Heart left ventricle (tissue), 16 donors: ENCODE data around the gene FOXN3. TPM values are rescaled to one million over a fixed set of nuclear protein-coding genes. Genes with fewer than 3 reads are reported as not detected.

Experiments used
- ATAC-seq, 4 donors: fragments of 200-7000 bp; cut with Tn5 transposase; one replicate each; pipeline ENCODE4 v1.9.1; 2020 to 2022; ENCODE audit warnings: moderate library complexity in 4 of 4, mild to moderate bottlenecking in 3 of 4, moderate number of reproducible peaks in 1 of 4
- DNase-seq, 5 donors: peaks; one replicate each; pipeline ENCODE4 v3.0.0-alpha.2; 2020
- H3K27ac ChIP-seq, 12 donors: fragments of 200-600 bp; sonication (generic) in 4 of 12; one replicate each; pipeline versions ENCODE4 v1.5.0 to v1.8.0; 2016 to 2022; ENCODE audit warnings: mild to moderate bottlenecking in 2 of 12
- H3K27me3 ChIP-seq, 9 donors: fragments of 200-600 bp; sonication (generic) in 2 of 9; one replicate each; pipeline versions ENCODE4 v1.5.1 to v1.8.0; 2016 to 2022; ENCODE audit warnings: mild to moderate bottlenecking in 3 of 9
- H3K36me3 ChIP-seq, 9 donors: fragments of 200-600 bp; sonication (generic) in 2 of 9; one replicate each; pipeline versions ENCODE4 v1.5.0 to v1.8.0; 2018 to 2022; ENCODE audit warnings: mild to moderate bottlenecking in 2 of 9
- H3K4me1 ChIP-seq, 12 donors: fragments of 200-600 bp; sonication (generic) in 4 of 12; one replicate each; pipeline versions ENCODE4 v1.5.0 to v1.8.0; 2016 to 2022; ENCODE audit warnings: mild to moderate bottlenecking in 3 of 12
- H3K4me3 ChIP-seq, 12 donors: fragments of 200-600 bp; sonication (generic) in 4 of 12; one replicate each; pipeline versions ENCODE4 v1.5.0 to v1.8.0; 2017 to 2022; ENCODE audit warnings: mild to moderate bottlenecking in 9 of 12, moderate library complexity in 4 of 12
- H3K9me3 ChIP-seq, 12 donors: fragments of 200-600 bp; sonication (generic) in 4 of 12; one replicate each; pipeline versions ENCODE4 v1.5.0 to v1.8.0; 2016 to 2022; ENCODE audit warnings: mild to moderate bottlenecking in 1 of 12
- POLR2A ChIP-seq, 2 donors: fragments of 450-650 bp; IDR thresholded peaks; one replicate each; pipeline ENCODE4 v1.6.1; 2017; ENCODE audit warnings: antibody characterized with exemption in 2 of 2, mild to moderate bottlenecking in 2 of 2, moderate library complexity in 2 of 2
- WGBS, 4 donors: extraction: QIAGEN DNeasy Blood & Tissue Kit in 2 of 4; methylation state at CpG; one replicate each; pipeline versions ENCODE4 v1.1.5 to v1.1.7; 2013 to 2018; 5-methylcytosine and 5-hydroxymethylcytosine counted together
- intact Hi-C, 10 donors: fragments of 100-400 bp; cut with DNase I; formaldehyde crosslinking; loops; one replicate each; pipeline versions ENCODE4 v1.11.1 to v1.14.2; 2022
- polyA plus RNA-seq, 2 donors: library from polyadenylated mRNA; stranded (reverse); fragments of 200-250 nt; gene quantifications; one replicate each; pipeline ENCODE4 v1.2.3, GENCODE V29; 2013
- total RNA-seq, 9 donors: library from RNA; depleted of rRNA in 2 of 9; stranded (reverse); fragments of >200 nt in 2 of 9; fragmentation: NEBNext Ultra II Directional in 3 of 9; extraction: Animal tissue kit (Norgen Biotek cat#: 25700) in 3 of 9; gene quantifications; one replicate each; pipeline versions ENCODE4 v1.1.0 to v1.2.4, GENCODE V29; 2016 to 2023
- TF ChIP-seq, protein P1 (sequence below), 12 donors: fragments of 200-600 bp; sonication (generic) in 4 of 12; IDR thresholded peaks; one replicate each; pipeline versions ENCODE4 v1.5.0 to v1.8.0; 2018 to 2022; ENCODE audit warnings: antibody characterized with exemption in 12 of 12, mild to moderate bottlenecking in 5 of 12
- donor health status: ischemic (EF 13 %, LVEDD 7.1; RV severe dilation, severe dysfunction).
- donor health status: healthy with polysubstance abuse.
- donor health status: DM: no; HTN: yes; CAD: no.
- donor health status: DM: no; HTN: no; CAD: no.
- donor health status: ischemic (EF 25% LVEDD 6.9; RV normal size, moderate dysfunction).
- donor health status: ischemic (EF 25% LVEDD 5.7; RV mildly dilated, moderate dysfunction).
- donor health status: healthy.
- donor health status: DM: yes; HTN: yes; CAD: no.
- donor health status: ischemic (EF 35%, LVEDD 5.7; RV mildly dilated, moderate dysfunction).
- donor health status: nonischemic (EF 11% LVEDD 7.7; RV severe dilation, severe dysfunction).
- donor health status: DM: yes; HTN: yes; CAD: no.
- donor health status: PGD.
- donor health status: ischemic (EF 29% LVEDD 5.4; RV normal size, mild dysfunction).
- donor health status: nonischemic (EF 23%, LVEDD 6.1; RV moderate dilation, normal function).

Gene FOXN3
- total and polyA plus RNA-seq, 11 donors, result 24.4 to 161 (median 111) TPM

GRCh38 chr14:89442280-89442679 is 25.2 kb upstream of the FOXN3 start:
- no peak for TF ChIP-seq POLR2A (IDR thresholded peaks at IDR 0.05)
- TF ChIP-seq, protein P1, sequence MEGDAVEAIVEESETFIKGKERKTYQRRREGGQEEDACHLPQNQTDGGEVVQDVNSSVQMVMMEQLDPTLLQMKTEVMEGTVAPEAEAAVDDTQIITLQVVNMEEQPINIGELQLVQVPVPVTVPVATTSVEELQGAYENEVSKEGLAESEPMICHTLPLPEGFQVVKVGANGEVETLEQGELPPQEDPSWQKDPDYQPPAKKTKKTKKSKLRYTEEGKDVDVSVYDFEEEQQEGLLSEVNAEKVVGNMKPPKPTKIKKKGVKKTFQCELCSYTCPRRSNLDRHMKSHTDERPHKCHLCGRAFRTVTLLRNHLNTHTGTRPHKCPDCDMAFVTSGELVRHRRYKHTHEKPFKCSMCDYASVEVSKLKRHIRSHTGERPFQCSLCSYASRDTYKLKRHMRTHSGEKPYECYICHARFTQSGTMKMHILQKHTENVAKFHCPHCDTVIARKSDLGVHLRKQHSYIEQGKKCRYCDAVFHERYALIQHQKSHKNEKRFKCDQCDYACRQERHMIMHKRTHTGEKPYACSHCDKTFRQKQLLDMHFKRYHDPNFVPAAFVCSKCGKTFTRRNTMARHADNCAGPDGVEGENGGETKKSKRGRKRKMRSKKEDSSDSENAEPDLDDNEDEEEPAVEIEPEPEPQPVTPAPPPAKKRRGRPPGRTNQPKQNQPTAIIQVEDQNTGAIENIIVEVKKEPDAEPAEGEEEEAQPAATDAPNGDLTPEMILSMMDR (IDR thresholded peaks at IDR 0.05), result no peak
- peaks cover 0 to 48% (median 10%) of the 10 kb centered on the region in 12 donors for H3K4me1 ChIP-seq
- H3K9me3 ChIP-seq, result no peaks in the 10 kb centered on the region
- ATAC-seq (peak in 2 of 4 donors; percentile 50 to 57), DNase-seq (no peak)
- intact Hi-C loops, result no loop called here
- 83 to 95% (median 86%) methylated on average over 3 to 4 of the region's 4 CpGs for WGBS, 4 donors
- no peak overlapping the region for H3K4me3 ChIP-seq
- no peak overlapping the region for H3K27ac ChIP-seq
- no peaks in the 10 kb centered on the region for H3K36me3 ChIP-seq
- no peaks in the 10 kb centered on the region for H3K27me3 ChIP-seq

- TF ChIP-seq, protein P1 (IDR thresholded peaks at IDR 0.05), result no peak
- DNase-seq (no peak), ATAC-seq (no peak)
- Histone ChIP-seq H3K36me3 (no peaks in the 10 kb centered on the region), H3K9me3 (no peaks in the 10 kb centered on the region), H3K27ac (no peak overlapping the region), H3K27me3 (no peaks in the 10 kb centered on the region), H3K4me3 (no peak overlapping the region), H3K4me1 (peaks cover 0 to 38% (median 10%) of the 10 kb centered on the region in 12 donors)
- whole genome bisulfite sequencing, 4 donors, result 79 to 84% (median 82%) methylated on average over 11 of the region's 11 CpGs
- intact Hi-C loops, result no loop called here
Observed at GRCh38 chr14:89440986-89441909, 24.2 kb upstream of the FOXN3 start.

- no peak for DNase-seq
- intact Hi-C loops, result no loop called here
- Histone ChIP-seq H3K27me3 (no peaks in the 10 kb centered on the region), H3K27ac (no peak overlapping the region), H3K36me3 (no peaks in the 10 kb centered on the region), H3K4me1 (peaks cover 0 to 16% (median 3%) of the 10 kb centered on the region in 12 donors), H3K4me3 (no peak overlapping the region), H3K9me3 (no peaks in the 10 kb centered on the region)
- TF ChIP-seq, protein P1 (IDR thresholded peaks at IDR 0.05), result no peak
- no peak for TF ChIP-seq POLR2A (IDR thresholded peaks at IDR 0.05)
- WGBS, 4 donors, result 80 to 88% (median 85%) methylated on average over 15 of the region's 15 CpGs
- no peak for ATAC-seq
Observed at GRCh38 chr14:89435892-89436656, 19.0 kb upstream of the FOXN3 start.

- 89 to 96% (median 92%) methylated on average over 7 of the region's 7 CpGs for WGBS, 4 donors
Observed at GRCh38 chr14:89435492-89435891, 18.5 kb upstream of the FOXN3 start.

More at GRCh38 chr14:89435492-89435891, 18.5 kb upstream of the FOXN3 start:
- DNase-seq (no peak), ATAC-seq (peak in 1 of 4 donors; percentile 34)
- Histone ChIP-seq H3K4me3 (no peak overlapping the region), H3K27ac (no peak overlapping the region), H3K27me3 (no peaks in the 10 kb centered on the region), H3K36me3 (no peaks in the 10 kb centered on the region), H3K9me3 (no peaks in the 10 kb centered on the region), H3K4me1 (peaks cover 0 to 21% (median 8%) of the 10 kb centered on the region in 12 donors)
- TF ChIP-seq, protein P1 (IDR thresholded peaks at IDR 0.05), result no peak
- TF ChIP-seq POLR2A (IDR thresholded peaks at IDR 0.05), result no peak
- intact Hi-C loops, result no loop called here
